Gastroesophageal sphincter (tissue), 4 donors: Measurements from ENCODE around the gene XPO6. TPM values are rescaled to one million over a fixed set of nuclear protein-coding genes. Genes with fewer than 3 reads are reported as not detected.

ENCODE experiments used
- ATAC-seq: fragments of 150-250 bp; one replicate; pipeline ENCODE4 v1.9.1; 2016; ENCODE audit warnings: mild to moderate bottlenecking, moderate library complexity
- H3K27ac ChIP-seq, 4 donors: fragments of 200-600 bp; sonication (generic) in 3 of 4; 1 replicate in 3 of 4; 2 replicates in 1 of 4; pipeline ENCODE4 v1.5.1; 2016 to 2019
- H3K27me3 ChIP-seq: fragments of 200-600 bp; sonication (generic); one replicate; pipeline ENCODE4 v1.5.1; 2019
- H3K36me3 ChIP-seq, 2 donors: fragments of 200-600 bp; sonication (generic); one replicate each; pipeline ENCODE4 v1.5.1; 2019; ENCODE audit warnings: control low read depth in 1 of 2
- H3K4me1 ChIP-seq, 3 donors: fragments of 200-600 bp; sonication (generic); 1 replicate in 2 of 3; 2 replicates in 1 of 3; pipeline ENCODE4 v1.5.1; 2016 to 2019; ENCODE audit warnings: control low read depth in 2 of 3
- H3K4me3 ChIP-seq, 2 donors: fragments of 200-600 bp; sonication (generic); one replicate each; pipeline ENCODE4 v1.5.1; 2019; ENCODE audit warnings: mild to moderate bottlenecking in 1 of 2, moderate library complexity in 1 of 2
- H3K9me3 ChIP-seq, 3 donors: fragments of 200-600 bp; sonication (generic); one replicate each; pipeline ENCODE4 v1.5.1; 2017 to 2019; ENCODE audit warnings: control low read depth in 2 of 3
- CTCF ChIP-seq, 4 experiments: fragments of 200-600 bp in 2 of 4; fragments of 450-650 bp in 2 of 4; sonication (generic) in 1 of 4; IDR thresholded peaks; one replicate each; pipeline ENCODE4 v1.5.1; 2017 to 2019; ENCODE audit warnings: antibody characterized with exemption in 4 of 4, mild to moderate bottlenecking in 2 of 4, moderate library complexity in 2 of 4
- EP300 ChIP-seq: sonication (generic); formaldehyde crosslinking; IDR thresholded peaks from one replicate; pipeline ENCODE4 v1.6.1; 2017; ENCODE audit warnings: antibody characterized with exemption, mild to moderate bottlenecking
- POLR2A ChIP-seq, 2 donors: fragments of 450-650 bp; IDR thresholded peaks; one replicate each; pipeline ENCODE4 v1.6.1; 2017; ENCODE audit warnings: antibody characterized with exemption in 2 of 2, mild to moderate bottlenecking in 2 of 2, moderate library complexity in 1 of 2
- POLR2AphosphoS5 ChIP-seq: sonication (generic); formaldehyde crosslinking; IDR thresholded peaks from one replicate; pipeline ENCODE4 v1.6.1; 2017; ENCODE audit warnings: antibody characterized with exemption
- WGBS, 2 donors: methylation state at CpG; one replicate each; pipeline ENCODE4 v1.1.5; 2018; ENCODE audit warnings: low coverage in 1 of 2; 5-methylcytosine and 5-hydroxymethylcytosine counted together
- total RNA-seq, 4 donors: library from RNA; depleted of rRNA; stranded (reverse); fragments of >200 nt; gene quantifications; one replicate each; pipeline ENCODE4 v1.1.0, GENCODE V29; 2016

The XPO6 gene
- total RNA-seq, 4 donors from 2014 or later = 35.3 to 80.2 (median 66.8) TPM

GRCh38 chr16:28218109-28218508 lies 6.3 kb upstream of the XPO6 start:
- no peak for ATAC-seq
- Histone ChIP-seq H3K27ac (no peak overlapping the region), H3K9me3 (no peaks in the 10 kb centered on the region), H3K4me3 (no peak overlapping the region), H3K27me3 (no peaks in the 10 kb centered on the region), H3K36me3 (no peaks in the 10 kb centered on the region), H3K4me1 (peaks cover 0 to under 1% (median 0%) of the 10 kb centered on the region in 3 donors)
- TF ChIP-seq POLR2AphosphoS5 = no peak
- no peak for TF ChIP-seq CTCF (IDR thresholded peaks at IDR 0.05)
- TF ChIP-seq EP300 = no peak
- TF ChIP-seq POLR2A (IDR thresholded peaks at IDR 0.05) = no peak
- 71% methylated on average over 3 of the region's 4 CpGs; no CpG with 5 or more reads in 1 of the 2 donors for WGBS, 2 donors

- peaks cover 0 to 8% (median 3%) of the 10 kb centered on the region in 3 donors for H3K4me1 ChIP-seq
- 78 to 90% methylated on average over 3 to 4 of the region's 4 CpGs for WGBS, 2 donors
- TF ChIP-seq POLR2A (IDR thresholded peaks at IDR 0.05) = no peak
- no peak for TF ChIP-seq CTCF (IDR thresholded peaks at IDR 0.05)
- no peak for TF ChIP-seq EP300
- TF ChIP-seq POLR2AphosphoS5 = no peak
- H3K27ac ChIP-seq = no peak overlapping the region
- no peaks in the 10 kb centered on the region for H3K27me3 ChIP-seq
- no peak for ATAC-seq
- no peaks in the 10 kb centered on the region for H3K9me3 ChIP-seq
- H3K36me3 ChIP-seq = no peaks in the 10 kb centered on the region
- H3K4me3 ChIP-seq = no peak overlapping the region
These were observed 5.6 kb upstream of the XPO6 start for GRCh38 chr16:28217326-28217725.

GRCh38 chr16:28213396-28213795 lies 1.6 kb upstream of the XPO6 start:
- peaks cover 0 to 40% (median 12%) of the 10 kb centered on the region in 3 donors for H3K4me1 ChIP-seq
- no peak for ATAC-seq
- no peak for TF ChIP-seq POLR2A (IDR thresholded peaks at IDR 0.05)
- TF ChIP-seq POLR2AphosphoS5 = no peak
- no peak overlapping the region for H3K27ac ChIP-seq
- WGBS, 2 donors = 71 to 76% methylated on average over 3 of the region's 3 CpGs
- H3K9me3 ChIP-seq = no peaks in the 10 kb centered on the region
- no peak overlapping the region for H3K4me3 ChIP-seq
- H3K27me3 ChIP-seq = no peaks in the 10 kb centered on the region
- peaks cover 0 to 14% of the 10 kb centered on the region in 2 donors for H3K36me3 ChIP-seq

- Histone ChIP-seq H3K27ac (peak overlapping the region in 2 of 4 donors; percentile 92 to 93), H3K27me3 (no peaks in the 10 kb centered on the region), H3K4me3 (peak overlapping the region; percentile 71 to 97), H3K36me3 (peaks cover 0 to 16% of the 10 kb centered on the region in 2 donors), H3K9me3 (no peaks in the 10 kb centered on the region), H3K4me1 (peaks cover 0 to 44% (median 12%) of the 10 kb centered on the region in 3 donors)
- TF ChIP-seq POLR2A (IDR thresholded peaks at IDR 0.05) (no peak), POLR2AphosphoS5 (no peak), EP300 (no peak), CTCF (IDR thresholded peaks at IDR 0.05) (no peak)
- 72 to 88% methylated on average over 4 of the region's 4 CpGs for WGBS, 2 donors
- no peak for ATAC-seq
These were observed 738 bp upstream of the XPO6 start for GRCh38 chr16:28212532-28212873.

GRCh38 chr16:28210979-28211588 lies 681 bp downstream of the XPO6 start:
- H3K27me3 ChIP-seq = no peaks in the 10 kb centered on the region
- H3K9me3 ChIP-seq = no peaks in the 10 kb centered on the region
- H3K4me1 ChIP-seq = peaks cover 0 to 44% (median 12%) of the 10 kb centered on the region in 3 donors
- peak overlapping the region; percentile 71 to 97 for H3K4me3 ChIP-seq
- TF ChIP-seq POLR2AphosphoS5 (peak; percentile 34), CTCF (IDR thresholded peaks at IDR 0.05) (no peak)
- ATAC-seq = peak; percentile 65
- H3K27ac ChIP-seq = peak overlapping the region; percentile 48 to 94 (median 92)
- H3K36me3 ChIP-seq = peaks cover 0 to 28% of the 10 kb centered on the region in 2 donors
- WGBS, 2 donors = 13% methylated on average over 1 of the region's 33 CpGs; no CpG with 5 or more reads in 1 of the 2 donors
